HepG2 (cell line): Measurements from ENCODE around the gene DNAI2. TPM values are rescaled to one million over a fixed set of nuclear protein-coding genes. Genes with fewer than 3 reads are reported as not detected.

ENCODE experiments used
- ATAC-seq: fragments of 200-7000 bp; cut with Tn5 transposase; 3 replicates; pipeline ENCODE4 v1.9.1; 2020; ENCODE audit warnings: mild to moderate bottlenecking, moderate library complexity
- BruUV-seq: library from RNA; stranded (reverse); fragments of 400-500 nt; replicated peaks from 2 replicates; lab custom pipeline; 2021; lab: Mats Ljungman, UMichigan
- CTCF ChIA-PET: fragments of 300-600 bp; formaldehyde crosslinking; extraction: SDS; loops from one replicate; lab custom pipeline; 2021; ENCODE audit warnings: low total read pairs, inconsistent platforms, low intra/inter-chr PET ratio; lab: Yijun Ruan, JAX
- POLR2A ChIA-PET: fragments of 350-600 bp; sonication (Branson Sonifier 250); formaldehyde crosslinking; loops from one replicate; lab custom pipeline; 2020; ENCODE audit warnings: antibody characterized with exemption, inconsistent platforms; lab: Yijun Ruan, JAX
- DNase-seq: peaks from one replicate; pipeline ENCODE4 v3.0.0-alpha.2; 2015; ENCODE audit warnings: low spot score
- FAIRE-seq: peaks from 3 replicates; lab custom pipeline; 2011; peaks lifted over from hg19 to GRCh38; lab: Jason Lieb, UNC
- H2AFZ ChIP-seq: one replicate; pipeline ENCODE4 v1.6.1; 2011; ENCODE audit warnings: low read length, inconsistent platforms
- H3K27ac ChIP-seq: fragments of 300-600 bp; 3 replicates; pipeline ENCODE4 v1.8.0; 2011; ENCODE audit warnings: mixed run types, mild to moderate bottlenecking, mixed read lengths, low read length, inconsistent platforms; ENCODE audit not compliant: insufficient read depth; ENCODE audit errors: extremely low read length
- H3K27me3 ChIP-seq, 2 experiments: fragments of 200-600 bp in 1 of 2; 2 replicates in 1 of 2; 3 replicates in 1 of 2; pipeline versions ENCODE4 v1.6.0 to v1.8.0; 2011; ENCODE audit warnings: low read length in 2 of 2, mild to moderate bottlenecking in 2 of 2, moderate library complexity in 2 of 2, inconsistent platforms in 1 of 2; ENCODE audit not compliant: insufficient read depth in 2 of 2, control insufficient read depth in 1 of 2
- H3K36me3 ChIP-seq, 2 experiments: fragments of 200-600 bp in 1 of 2; replicated peaks in 1 of 2; 2 replicates in 1 of 2; 3 replicates in 1 of 2; pipeline versions ENCODE4 v1.5.1 to v1.8.0; 2011; ENCODE audit warnings: low read length in 2 of 2, inconsistent platforms in 1 of 2; ENCODE audit not compliant: insufficient read depth in 2 of 2, control insufficient read depth in 1 of 2
- H3K4me1 ChIP-seq: 2 replicates; pipeline ENCODE4 v1.5.1; 2012; ENCODE audit warnings: low read length, inconsistent platforms; ENCODE audit not compliant: insufficient read depth
- H3K4me2 ChIP-seq: 2 replicates; pipeline ENCODE4 v1.6.0; 2011; ENCODE audit warnings: low read depth, low read length, inconsistent platforms
- H3K4me3 ChIP-seq, 3 experiments: fragments of 200-600 bp in 1 of 3; sonication (generic), shearing (Covaris generic) in 1 of 3; replicated peaks in 1 of 3; 2 replicates each; pipeline ENCODE4 v1.5.1; 2011 to 2016; ENCODE audit warnings: low read length in 3 of 3, inconsistent platforms in 2 of 3, low read depth in 2 of 3, mild to moderate bottlenecking in 2 of 3, control low read depth in 1 of 3, mixed read lengths in 1 of 3; ENCODE audit not compliant: insufficient read depth in 1 of 3
- H3K79me2 ChIP-seq: one replicate; pipeline ENCODE4 v1.6.1; 2011; ENCODE audit warnings: low read length, inconsistent platforms; ENCODE audit not compliant: insufficient read depth
- H3K9ac ChIP-seq: 2 replicates; pipeline ENCODE4 v1.6.0; 2011; ENCODE audit warnings: mild to moderate bottlenecking, low read depth, low read length, inconsistent platforms; ENCODE audit not compliant: insufficient read depth
- H3K9me3 ChIP-seq: 2 replicates; pipeline ENCODE4 v1.5.1; 2012; ENCODE audit warnings: mild to moderate bottlenecking, low read length
- H4K20me1 ChIP-seq: 2 replicates; pipeline ENCODE4 v1.6.0; 2011; ENCODE audit warnings: inconsistent platforms, mild to moderate bottlenecking, low read length, moderate library complexity; ENCODE audit not compliant: insufficient read depth
- ATF4 ChIP-seq, 2 experiments: fragments of 450-650 bp in 1 of 2; sonication (generic) in 1 of 2; formaldehyde crosslinking; IDR thresholded peaks; 2 replicates each; pipeline versions ENCODE4 v1.5.0 to v1.8.0; 2020 to 2022; ENCODE audit warnings: mild to moderate bottlenecking in 1 of 2, missing genetic modification reagents in 1 of 2
- BATF2 ChIP-seq: sonication (generic); formaldehyde crosslinking; IDR thresholded peaks from 2 replicates; pipeline ENCODE4 v1.8.0; 2022; ENCODE audit warnings: mild to moderate bottlenecking, missing genetic modification reagents, moderate library complexity
- DR1 ChIP-seq: sonication (generic); formaldehyde crosslinking; IDR thresholded peaks from 2 replicates; pipeline ENCODE4 v1.8.0; 2021; ENCODE audit warnings: mild to moderate bottlenecking, missing genetic modification reagents, inconsistent platforms
- E2F5 ChIP-seq: sonication (generic); formaldehyde crosslinking; conservative IDR thresholded peaks from 2 replicates; pipeline ENCODE4 v1.4.0; 2020; ENCODE audit warnings: missing genetic modification reagents
- HMG20B ChIP-seq: conservative IDR thresholded peaks from 2 replicates; pipeline ENCODE4 v1.6.1; 2016; ENCODE audit warnings: missing genetic modification reagents, missing compliant biosample characterization
- IKZF1 ChIP-seq: fragments of 450-650 bp; IDR thresholded peaks from 2 replicates; pipeline ENCODE4 v1.7.1; 2016
- ISX ChIP-seq: sonication (generic); formaldehyde crosslinking; conservative IDR thresholded peaks from 2 replicates; pipeline ENCODE4 v1.5.0; 2020; ENCODE audit warnings: missing genetic modification reagents
- NKX3-1 ChIP-seq: sonication (generic); formaldehyde crosslinking; IDR thresholded peaks from 2 replicates; pipeline ENCODE4 v1.5.0; 2020; ENCODE audit warnings: missing genetic modification reagents
- NR2F2 ChIP-seq: IDR thresholded peaks from 2 replicates; pipeline ENCODE4 v1.6.1; 2012; ENCODE audit warnings: low read depth, inconsistent platforms, borderline replicate concordance
- PAXIP1 ChIP-seq: sonication (generic); formaldehyde crosslinking; conservative IDR thresholded peaks from 2 replicates; pipeline ENCODE4 v1.4.0; 2020; ENCODE audit warnings: mild to moderate bottlenecking, missing genetic modification reagents, moderate library complexity
- SKIL ChIP-seq: sonication (generic); formaldehyde crosslinking; IDR thresholded peaks from 2 replicates; pipeline ENCODE4 v1.8.0; 2022; ENCODE audit warnings: missing genetic modification reagents, mild to moderate bottlenecking, moderate library complexity, borderline replicate concordance
- SP4 ChIP-seq: sonication (generic); formaldehyde crosslinking; IDR thresholded peaks from 2 replicates; pipeline ENCODE4 v1.8.1; 2023; ENCODE audit warnings: mild to moderate bottlenecking, missing genetic modification reagents
- TFDP2 ChIP-seq: sonication (generic); formaldehyde crosslinking; IDR thresholded peaks from 2 replicates; pipeline ENCODE4 v1.4.0; 2020; ENCODE audit warnings: missing genetic modification reagents
- TRIM24 ChIP-seq: sonication (generic); formaldehyde crosslinking; IDR thresholded peaks from 2 replicates; pipeline ENCODE4 v1.8.0; 2022; ENCODE audit warnings: mild to moderate bottlenecking, missing genetic modification reagents
- ZFP90 ChIP-seq: sonication (generic); formaldehyde crosslinking; IDR thresholded peaks from 2 replicates; pipeline ENCODE4 v1.8.0; 2022; ENCODE audit warnings: missing genetic modification reagents, mild to moderate bottlenecking, inconsistent platforms, borderline replicate concordance
- ZNF367 ChIP-seq: sonication (generic); formaldehyde crosslinking; IDR thresholded peaks from 2 replicates; pipeline ENCODE4 v1.4.0; 2020; ENCODE audit warnings: missing genetic modification reagents, borderline replicate concordance
- WGBS: methylation state at CpG from one replicate; pipeline ENCODE4 v1.1.6; 2017; ENCODE audit warnings: low lambda C conversion rate; 5-methylcytosine and 5-hydroxymethylcytosine counted together
- in situ Hi-C: cut with HindIII; loops from 2 replicates; pipeline ENCODE4 v1.10.0; 2017; ENCODE audit warnings: low pct_unique_long_range_greater_than_20kb; ENCODE audit not compliant: extremely low pct_ligation_motif_present
- intact Hi-C: fragments of 100-400 bp; cut with micrococcal nuclease; formaldehyde crosslinking; loops from one replicate; pipeline ENCODE4 v1.10.0; 2022; ENCODE audit not compliant: unreplicated experiment
- polyA plus RNA-seq, 8 experiments: library from polyadenylated mRNA; depleted of rRNA in 3 of 8; stranded (reverse) in 7 of 8; unstranded in 1 of 8; fragments of >200 nt; fragmentation: Illumina TruSeq in 4 of 8; extraction: Trizol in 4 of 8; gene quantifications; 2 replicates each; pipeline versions ENCODE4 v1.2.1 to v1.2.3, GENCODE V29; 2011 to 2016; ENCODE audit warnings: low read depth in 4 of 8, missing spikeins in 1 of 8, mixed read lengths in 1 of 8; ENCODE audit not compliant: insufficient read depth in 1 of 8
- total RNA-seq, 5 experiments: library from RNA; depleted of rRNA; stranded (reverse); fragments of >200 nt; fragmentation: Illumina TruSeq; extraction: Trizol; gene quantifications; 2 replicates each; pipeline ENCODE4 v1.2.3, GENCODE V29; 2016; ENCODE audit warnings: low read depth in 1 of 5

The DNAI2 gene
- total and polyA plus RNA-seq, 2 of the 13 experiments (the other 11 are each of a cell fraction or from before 2014, with no cell fraction given) = not detected

GRCh38 chr17:74292495-74292894, 18.5 kb downstream of the DNAI2 start:
- in situ Hi-C loops = no loop called here
- no peak for ATAC-seq
- BruUV-seq = no TSS peak
- H3K4me3 ChIP-seq = no peak overlapping the region
- H3K4me1 ChIP-seq = peaks cover 8% of the 10 kb centered on the region; the same call in 1 of the 2 replicates
- H3K4me2 ChIP-seq = no peak overlapping the region
- POLR2A ChIA-PET = no interaction called here
- H4K20me1 ChIP-seq = no peaks in the 10 kb centered on the region
- no peak overlapping the region for H3K9ac ChIP-seq
- FAIRE-seq = no peak
- WGBS = 53% methylated on average over 10 of the region's 10 CpGs
- intact Hi-C loops = no loop called here
- CTCF ChIA-PET = no interaction called here
- no peaks in the 10 kb centered on the region for H3K36me3 ChIP-seq
- no peak overlapping the region for H2AFZ ChIP-seq
- H3K27ac ChIP-seq = no peak overlapping the region
- no peak for DNase-seq
- peaks cover 3 to 21% of the 10 kb centered on the region in 2 experiments; a peak in 3 of 5 replicates for H3K27me3 ChIP-seq
- no peaks in the 10 kb centered on the region for H3K79me2 ChIP-seq
- H3K9me3 ChIP-seq = no peaks in the 10 kb centered on the region
- TF ChIP-seq TRIM24 (CRISPR knock-in tag) = no peak
- no peak for TF ChIP-seq ATF4 (CRISPR knock-in tag; IDR thresholded peaks at IDR 0.05)
- no peak for TF ChIP-seq TFDP2 (CRISPR knock-in tag)
- no peak for TF ChIP-seq BATF2 (CRISPR knock-in tag)
- no peak for TF ChIP-seq ISX (CRISPR knock-in tag)
- TF ChIP-seq NKX3-1 (CRISPR knock-in tag) = no peak
- TF ChIP-seq SKIL (CRISPR knock-in tag) = no peak
- no peak for TF ChIP-seq PAXIP1 (CRISPR knock-in tag)
- no peak for TF ChIP-seq HMG20B
- TF ChIP-seq ZNF367 = no peak
- TF ChIP-seq E2F5 = no peak
- no peak for TF ChIP-seq SP4 (CRISPR knock-in tag)
- TF ChIP-seq IKZF1 = no peak
- TF ChIP-seq ZFP90 (CRISPR knock-in tag) = no peak
- TF ChIP-seq DR1 (CRISPR knock-in tag) = no peak
- TF ChIP-seq NR2F2 = no peak
